Loucy (cell line): Measurements from ENCODE around the gene TDRD10.

Source experiments
- EZH2phosphoT487 ChIP-seq: fragments of 200-600 bp; IDR thresholded peaks from 2 replicates; pipeline ENCODE4 v1.6.1; 2018; ENCODE audit warnings: antibody characterized with exemption, mild to moderate bottlenecking, moderate library complexity, borderline replicate concordance
- TF ChIP-seq, protein P1 (sequence below): fragments of 200-600 bp; sonication (generic); conservative IDR thresholded peaks from 2 replicates; pipeline ENCODE4 v1.5.1; 2014; ENCODE audit warnings: mild to moderate bottlenecking, antibody characterized with exemption, low read length

DNA sequence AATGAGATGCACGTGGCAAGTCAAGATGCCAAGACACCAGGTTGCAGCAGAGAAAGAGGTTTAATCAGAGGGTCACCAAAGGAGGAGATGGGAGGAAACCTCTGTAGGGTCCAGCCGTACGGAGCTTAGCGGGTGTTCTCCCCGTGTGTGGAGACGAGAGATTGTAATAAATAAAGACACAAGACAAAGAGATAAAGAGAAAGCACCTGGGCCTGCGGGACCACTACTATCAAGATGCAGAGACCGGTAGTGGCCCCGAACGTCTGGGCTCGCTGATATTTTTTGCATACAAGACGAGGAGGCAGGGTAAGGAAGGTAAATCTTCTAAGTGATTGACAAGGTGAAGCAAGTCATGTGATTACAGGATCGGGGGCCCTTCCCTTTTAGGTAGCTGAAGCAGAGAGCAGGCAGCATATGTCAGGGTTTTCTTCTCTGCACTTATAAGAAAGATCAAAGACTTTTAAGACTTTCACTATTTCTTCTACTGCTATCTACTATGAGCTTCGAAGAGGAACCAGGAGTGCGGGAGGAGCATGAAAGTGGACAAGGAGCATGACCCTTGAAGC lies 41.2 kb upstream of the TDRD10 start:
- TF ChIP-seq, protein P1, sequence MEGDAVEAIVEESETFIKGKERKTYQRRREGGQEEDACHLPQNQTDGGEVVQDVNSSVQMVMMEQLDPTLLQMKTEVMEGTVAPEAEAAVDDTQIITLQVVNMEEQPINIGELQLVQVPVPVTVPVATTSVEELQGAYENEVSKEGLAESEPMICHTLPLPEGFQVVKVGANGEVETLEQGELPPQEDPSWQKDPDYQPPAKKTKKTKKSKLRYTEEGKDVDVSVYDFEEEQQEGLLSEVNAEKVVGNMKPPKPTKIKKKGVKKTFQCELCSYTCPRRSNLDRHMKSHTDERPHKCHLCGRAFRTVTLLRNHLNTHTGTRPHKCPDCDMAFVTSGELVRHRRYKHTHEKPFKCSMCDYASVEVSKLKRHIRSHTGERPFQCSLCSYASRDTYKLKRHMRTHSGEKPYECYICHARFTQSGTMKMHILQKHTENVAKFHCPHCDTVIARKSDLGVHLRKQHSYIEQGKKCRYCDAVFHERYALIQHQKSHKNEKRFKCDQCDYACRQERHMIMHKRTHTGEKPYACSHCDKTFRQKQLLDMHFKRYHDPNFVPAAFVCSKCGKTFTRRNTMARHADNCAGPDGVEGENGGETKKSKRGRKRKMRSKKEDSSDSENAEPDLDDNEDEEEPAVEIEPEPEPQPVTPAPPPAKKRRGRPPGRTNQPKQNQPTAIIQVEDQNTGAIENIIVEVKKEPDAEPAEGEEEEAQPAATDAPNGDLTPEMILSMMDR = no peak
- TF ChIP-seq EZH2phosphoT487 = no peak
